K562 (cell line): ENCODE measurements around the gene MXRA7. TPM values are rescaled to one million over a fixed set of nuclear protein-coding genes. Genes with fewer than 3 reads are reported as not detected.

Source experiments
- AFF4 ChIP-seq: sonication (generic); formaldehyde crosslinking; IDR thresholded peaks from 2 replicates; pipeline ENCODE4 v1.8.0; 2023; ENCODE audit warnings: mild to moderate bottlenecking, missing genetic modification reagents
- ARID1B ChIP-seq: fragments of 450-650 bp; IDR thresholded peaks from 2 replicates; pipeline ENCODE4 v1.6.1; 2016; ENCODE audit warnings: antibody characterized with exemption, mild to moderate bottlenecking, inconsistent platforms
- HINFP ChIP-seq: fragments of 450-650 bp; conservative IDR thresholded peaks from 2 replicates; pipeline ENCODE4 v1.6.1; 2016; ENCODE audit warnings: missing genetic modification characterization, low read depth, mild to moderate bottlenecking, control low read depth, missing compliant biosample characterization
- MYNN ChIP-seq, 2 experiments: sonication (generic); formaldehyde crosslinking in 1 of 2; IDR thresholded peaks; 2 replicates each; pipeline versions ENCODE4 v1.5.0 to v1.6.1; 2016 to 2020; ENCODE audit warnings: antibody characterized with exemption in 1 of 2, missing genetic modification reagents in 1 of 2
- NCOR1 ChIP-seq: fragments of 450-650 bp; IDR thresholded peaks from 2 replicates; pipeline ENCODE4 v1.6.1; 2016; ENCODE audit warnings: mild to moderate bottlenecking, moderate library complexity
- RERE ChIP-seq: sonication (generic); formaldehyde crosslinking; IDR thresholded peaks from 2 replicates; pipeline ENCODE4 v1.8.0; 2023; ENCODE audit warnings: missing genetic modification reagents, mild to moderate bottlenecking, borderline replicate concordance
- ZNF518B ChIP-seq: fragments of 250-450 bp; sonication (Bioruptor Pico); IDR thresholded peaks from 2 replicates; pipeline ENCODE4 v1.5.0; 2021; ENCODE audit warnings: mild to moderate bottlenecking, moderate library complexity
- ZNF740 ChIP-seq, 3 experiments: fragments of 200-800 bp in 1 of 3; sonication (Bioruptor generic) in 1 of 3; sonication (generic) in 1 of 3; formaldehyde crosslinking in 1 of 3; IDR thresholded peaks; 2 replicates each; pipeline versions ENCODE4 v1.6.1 to v1.8.0; 2016 to 2022; ENCODE audit warnings: mild to moderate bottlenecking in 2 of 3, missing compliant biosample characterization in 2 of 3, missing genetic modification characterization in 2 of 3, missing genetic modification reagents in 1 of 3
- polyA plus RNA-seq, 8 experiments: library from polyadenylated mRNA; depleted of rRNA in 4 of 8; stranded (reverse) in 5 of 8; unstranded in 3 of 8; fragments of >200 nt; fragmentation: Nextera tagmentation in 2 of 8; fragmentation: Illumina TruSeq in 1 of 8; extraction: Ambion mirVana in 2 of 8; extraction: Trizol in 1 of 8; gene quantifications; 2 replicates each; pipeline versions ENCODE4 v1.2.1 to v1.2.3, GENCODE V29; 2011 to 2014; ENCODE audit warnings: inconsistent platforms in 1 of 8, missing spikeins in 1 of 8
- total RNA-seq, 7 experiments: library from RNA; depleted of rRNA in 6 of 7; stranded (reverse); fragments of >200 nt in 6 of 7; fragmentation: Illumina TruSeq in 2 of 7; extraction: Trizol in 2 of 7; gene quantifications; 2 replicates each; pipeline versions ENCODE4 v1.2.1 to v1.2.3, GENCODE V29; 2011 to 2021; ENCODE audit warnings: low replicate concordance in 1 of 7

The MXRA7 gene
- total and polyA plus RNA-seq, 9 of the 15 experiments (the other 6 are each of a cell fraction or from before 2014, with no cell fraction given) = 2.6 to 38.4 (median 14.3) TPM

- TF ChIP-seq AFF4 (CRISPR knock-in tag) = no peak; the same call in 1 of the 2 replicates
- TF ChIP-seq ARID1B = peak; percentile 69; the same call in 1 of the 2 replicates
- TF ChIP-seq MYNN (IDR thresholded peaks at IDR 0.05) = peak; percentile 72; the same call in 1 of the 2 replicates
- no peak for TF ChIP-seq MYNN (CRISPR knock-in tag; IDR thresholded peaks at IDR 0.05)
- peak; percentile 47; the same call in 1 of the 2 replicates for TF ChIP-seq NCOR1
- peak; percentile 56; the same call in 1 of the 2 replicates for TF ChIP-seq HINFP (tag)
- TF ChIP-seq RERE = no peak
- TF ChIP-seq ZNF518B (CRISPR knock-in tag) = no peak
- no peak for TF ChIP-seq ZNF740 (CRISPR knock-in tag; IDR thresholded peaks at IDR 0.05)
- TF ChIP-seq ZNF740 (tag; IDR thresholded peaks at IDR 0.05) = peak in 1 of 2 experiments; percentile 61; a peak in 1 of 4 replicates
These were observed 67.1 kb downstream of the MXRA7 start, which contains the start of gene ST6GALNAC1 (continued) for GRCh38 chr17:76643553-76644148.
